ENCODE measurements around the gene ARL2BP.

DNA sequence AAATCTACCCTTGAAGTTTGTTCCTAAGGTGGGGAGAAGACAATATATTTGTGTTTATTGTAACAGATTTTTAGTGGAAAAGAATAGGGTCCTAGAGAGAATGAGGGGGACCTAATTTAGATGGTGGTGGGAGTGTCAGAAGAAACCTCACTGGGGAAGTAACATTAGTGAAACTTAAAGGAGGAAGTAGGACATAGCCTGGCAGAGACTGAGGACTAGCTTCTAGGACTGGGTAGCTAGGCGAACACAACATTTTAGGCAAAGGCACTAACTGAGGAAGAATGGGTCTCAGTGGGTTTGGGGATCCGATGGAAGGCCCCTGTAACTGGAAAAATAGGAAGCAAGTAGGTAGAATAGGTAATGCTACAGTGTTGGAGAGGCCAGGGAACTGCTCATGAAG lies 4.2 kb upstream of the ARL2BP start:
- TF ChIP-seq EZH2 (IDR thresholded peaks at IDR 0.05; ENCODE audit: borderline replicate concordance, low read depth, low read length, poor library complexity, severe bottlenecking) (no peak), CTCF (conservative IDR thresholded peaks at IDR 0.05; ENCODE audit: low read depth, low read length) (no peak)
